T-helper 1 cell treated with Interleukin-12 subunit alpha and Interleukin-12 subunit beta and Interleukin-4 antibody, amounts not matched to agents 30 μg/mL and 1 μg/mL, for 36 hours (primary cell): ENCODE measurements around the gene LRRC23.
A peak's percentile ranks its signal among the peaks of the same experiment; 100 is the strongest.
"Not testable (repeated sequence)": the region's sequence is repeated elsewhere in the genome, so short reads cannot be mapped to it uniquely, and the experiment has no call there.

Source experiments
- H3K27ac Mint-ChIP-seq: one replicate; pipeline ENCODE4 v1.8.0; 2021; ENCODE audit warnings: mild to moderate bottlenecking, mixed read lengths
- H3K27me3 Mint-ChIP-seq: one replicate; pipeline ENCODE4 v1.8.0; 2021; ENCODE audit warnings: low read depth, mixed read lengths
- H3K36me3 Mint-ChIP-seq: one replicate; pipeline ENCODE4 v1.8.0; 2021; ENCODE audit warnings: low read depth, mixed read lengths
- H3K4me1 Mint-ChIP-seq: one replicate; pipeline ENCODE4 v1.8.0; 2021; ENCODE audit warnings: low read depth, mixed read lengths
- H3K4me3 Mint-ChIP-seq: one replicate; pipeline ENCODE4 v1.8.0; 2021; ENCODE audit warnings: mild to moderate bottlenecking, moderate library complexity, mixed read lengths
- H3K9me3 Mint-ChIP-seq: one replicate; pipeline ENCODE4 v1.8.0; 2021; ENCODE audit warnings: mixed read lengths

The LRRC23 gene, protein sequence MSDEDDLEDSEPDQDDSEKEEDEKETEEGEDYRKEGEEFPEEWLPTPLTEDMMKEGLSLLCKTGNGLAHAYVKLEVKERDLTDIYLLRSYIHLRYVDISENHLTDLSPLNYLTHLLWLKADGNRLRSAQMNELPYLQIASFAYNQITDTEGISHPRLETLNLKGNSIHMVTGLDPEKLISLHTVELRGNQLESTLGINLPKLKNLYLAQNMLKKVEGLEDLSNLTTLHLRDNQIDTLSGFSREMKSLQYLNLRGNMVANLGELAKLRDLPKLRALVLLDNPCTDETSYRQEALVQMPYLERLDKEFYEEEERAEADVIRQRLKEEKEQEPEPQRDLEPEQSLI

DNA sequence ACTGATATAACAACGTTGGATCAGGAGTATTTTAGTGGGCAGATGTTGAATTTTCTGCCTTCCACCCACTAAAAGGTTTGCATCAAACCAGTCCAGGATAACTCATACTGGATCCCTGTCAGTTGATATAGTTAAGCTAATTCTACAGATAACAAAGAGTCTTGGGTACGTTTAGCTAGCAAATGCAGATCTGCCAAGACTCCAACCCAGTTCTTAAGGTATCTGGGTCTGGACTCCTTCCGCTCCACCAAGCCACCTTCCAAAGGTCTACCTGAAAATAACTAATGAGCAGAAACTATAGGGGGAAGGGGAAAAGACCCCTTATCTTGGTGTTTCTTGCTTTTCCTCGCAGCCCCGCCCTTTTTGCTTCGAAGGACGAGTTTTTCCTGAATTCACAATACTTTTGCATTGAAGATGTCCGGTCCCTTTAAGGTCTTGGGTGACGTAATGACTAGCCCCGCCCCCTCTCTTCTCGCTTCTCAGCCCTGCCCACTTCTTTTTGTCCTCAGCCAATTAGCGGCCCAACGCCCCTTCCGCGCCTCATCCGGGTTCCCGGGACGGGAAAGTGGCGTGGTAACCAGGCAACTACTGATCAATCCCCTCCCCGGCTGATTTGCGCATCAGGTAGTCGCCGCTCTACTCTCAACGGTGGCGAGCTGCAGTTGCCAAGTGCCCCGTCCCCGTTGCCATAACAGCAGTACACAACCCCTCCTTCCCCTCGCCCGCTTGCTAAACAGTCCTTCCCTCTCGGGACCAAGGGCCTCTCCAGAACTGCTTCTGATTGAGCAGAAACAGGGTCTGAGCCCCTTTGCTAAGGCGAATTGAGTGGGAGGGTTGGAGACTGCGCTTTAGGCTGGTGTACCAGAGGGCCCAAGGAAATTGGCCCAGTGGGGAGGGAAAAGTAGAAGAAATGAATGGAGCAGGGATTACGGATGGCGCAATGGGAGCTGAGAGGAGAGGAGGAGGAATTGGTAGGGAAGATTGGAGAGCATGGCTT, at the start of gene LRRC23:
LRRC23 (plus strand) TSS at position 543 of the 997 bp plus-strand sequence. CDS start 812 bp downstream, outside the sequence.
- peaks cover 4% of the 10 kb centered on the region for H3K4me1 Mint-ChIP-seq
- no peak within 1 kb of the TSS for H3K4me3 Mint-ChIP-seq
- H3K27me3 Mint-ChIP-seq = no peaks in the 10 kb centered on the region

DNA sequence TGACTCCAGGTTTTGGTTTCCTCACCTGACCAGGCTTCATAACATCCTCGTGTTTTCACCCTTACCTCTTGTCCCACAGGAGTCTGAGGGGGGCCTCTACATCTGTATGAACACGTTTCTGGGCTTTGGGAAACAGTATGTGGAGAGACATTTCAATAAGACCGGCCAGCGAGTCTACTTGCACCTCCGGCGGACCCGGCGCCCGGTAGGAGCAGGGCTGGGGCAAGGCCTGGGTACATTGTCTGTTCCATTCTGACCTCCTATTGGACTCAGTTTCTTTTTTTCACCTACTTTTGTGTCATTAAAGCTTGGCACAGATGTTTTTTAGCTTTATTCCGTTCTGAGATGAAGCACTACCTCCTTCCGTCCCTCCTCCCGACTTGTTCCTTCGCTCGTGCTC, 49.3 kb upstream of the LRRC23 start:
- Mint-ChIP-seq H3K27me3 (no peaks in the 10 kb centered on the region), H3K27ac (no peak overlapping the region), H3K4me1 (peaks cover 23% of the 10 kb centered on the region), H3K4me3 (no peak overlapping the region), H3K36me3 (peaks cover 29% of the 10 kb centered on the region), H3K9me3 (no peaks in the 10 kb centered on the region)

More for the DNA sequence above, at the start of gene LRRC23:
- H3K9me3 Mint-ChIP-seq = no peaks in the 10 kb centered on the region
- peak within 1 kb of the TSS; percentile 8 for H3K27ac Mint-ChIP-seq
- H3K36me3 Mint-ChIP-seq = no peaks in the 10 kb centered on the region

DNA sequence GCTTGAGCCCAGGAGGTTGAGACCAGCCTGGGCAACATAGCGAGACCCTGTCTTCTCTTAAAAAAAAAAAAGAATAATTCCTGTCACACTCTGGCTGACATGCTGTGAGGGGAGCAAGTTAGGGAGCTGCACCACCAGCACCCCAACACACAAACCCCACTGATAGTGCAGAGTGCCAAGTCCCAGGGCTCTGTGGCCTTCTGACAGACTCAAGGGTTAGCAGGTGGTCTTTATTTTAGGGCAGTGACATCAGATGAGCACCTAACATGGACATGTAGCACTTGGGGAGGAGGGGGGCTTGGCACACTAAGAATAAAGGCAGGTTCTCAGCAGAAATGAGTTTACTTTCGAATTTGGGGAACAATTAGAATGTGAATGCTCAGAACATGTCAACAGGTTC, 45.8 kb upstream of the LRRC23 start:
- peaks cover 7% of the 10 kb centered on the region for H3K4me1 Mint-ChIP-seq
- no peak overlapping the region for H3K4me3 Mint-ChIP-seq
- peaks cover 42% of the 10 kb centered on the region for H3K36me3 Mint-ChIP-seq
- no peaks in the 10 kb centered on the region for H3K9me3 Mint-ChIP-seq
- H3K27ac Mint-ChIP-seq = no peak overlapping the region
- H3K27me3 Mint-ChIP-seq = no peaks in the 10 kb centered on the region

DNA sequence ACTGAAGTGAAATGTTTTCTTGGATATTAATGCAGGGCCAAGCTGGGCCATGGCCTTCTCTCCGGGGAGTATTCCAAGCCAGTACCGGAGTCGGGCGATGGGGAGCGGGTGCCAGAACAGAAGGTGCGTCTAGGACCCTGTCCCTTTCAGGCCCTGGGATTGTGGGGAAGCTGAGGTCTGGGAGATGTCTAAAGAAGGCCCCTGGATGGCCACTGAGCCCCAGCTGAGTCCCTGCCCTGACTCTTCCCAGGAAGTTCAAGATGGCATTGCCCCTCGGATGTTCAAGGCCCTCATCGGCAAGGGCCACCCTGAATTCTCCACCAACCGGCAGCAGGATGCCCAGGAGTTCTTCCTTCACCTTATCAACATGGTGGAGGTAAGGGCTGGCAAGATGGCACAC, 44.5 kb upstream of the LRRC23 start:
- Mint-ChIP-seq H3K27me3 (no peaks in the 10 kb centered on the region), H3K9me3 (no peaks in the 10 kb centered on the region), H3K4me3 (no peak overlapping the region), H3K4me1 (peaks cover 1% of the 10 kb centered on the region), H3K36me3 (peaks cover 46% of the 10 kb centered on the region), H3K27ac (no peak overlapping the region)

DNA sequence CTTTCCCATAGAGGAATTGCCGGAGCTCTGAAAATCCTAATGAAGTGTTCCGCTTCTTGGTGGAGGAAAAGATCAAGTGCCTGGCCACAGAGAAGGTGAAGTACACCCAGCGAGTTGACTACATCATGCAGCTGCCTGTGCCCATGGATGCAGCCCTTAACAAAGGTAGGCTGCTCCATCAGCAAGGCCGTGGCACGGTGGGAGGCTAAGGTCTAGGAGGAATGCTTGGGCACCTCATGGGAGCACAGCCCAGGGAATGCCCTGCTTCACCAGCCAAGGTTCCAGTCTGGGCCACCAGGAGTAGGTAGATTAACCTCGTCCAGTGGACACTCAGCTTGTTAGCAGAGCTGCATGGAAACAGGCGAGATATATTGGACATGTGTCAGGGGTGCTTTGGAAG, 43.7 kb upstream of the LRRC23 start:
- Mint-ChIP-seq H3K36me3 (peaks cover 48% of the 10 kb centered on the region), H3K4me3 (no peak overlapping the region), H3K27ac (no peak overlapping the region), H3K4me1 (no peaks in the 10 kb centered on the region), H3K27me3 (no peaks in the 10 kb centered on the region), H3K9me3 (no peaks in the 10 kb centered on the region)

DNA sequence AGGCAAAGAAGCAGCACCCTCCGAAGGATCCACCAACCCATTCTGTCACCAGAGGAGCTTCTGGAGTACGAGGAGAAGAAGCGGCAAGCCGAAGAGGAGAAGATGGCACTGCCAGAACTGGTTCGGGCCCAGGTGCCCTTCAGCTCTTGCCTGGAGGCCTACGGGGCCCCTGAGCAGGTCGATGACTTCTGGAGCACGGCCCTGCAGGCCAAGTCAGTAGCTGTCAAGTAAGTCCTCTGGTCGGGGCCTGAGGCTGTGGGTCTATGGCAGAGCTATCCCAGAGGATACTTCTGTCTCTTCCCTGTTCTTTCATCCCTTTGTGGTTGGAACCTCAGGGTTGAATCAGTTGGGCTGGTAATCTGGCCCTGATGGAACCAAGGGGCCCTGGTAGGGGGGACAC, 43.2 kb upstream of the LRRC23 start:
- peaks cover 48% of the 10 kb centered on the region for H3K36me3 Mint-ChIP-seq
- H3K27me3 Mint-ChIP-seq = no peaks in the 10 kb centered on the region
- no peaks in the 10 kb centered on the region for H3K9me3 Mint-ChIP-seq
- H3K27ac Mint-ChIP-seq = no peak overlapping the region
- no peak overlapping the region for H3K4me3 Mint-ChIP-seq
- peaks cover under 1% of the 10 kb centered on the region for H3K4me1 Mint-ChIP-seq

DNA sequence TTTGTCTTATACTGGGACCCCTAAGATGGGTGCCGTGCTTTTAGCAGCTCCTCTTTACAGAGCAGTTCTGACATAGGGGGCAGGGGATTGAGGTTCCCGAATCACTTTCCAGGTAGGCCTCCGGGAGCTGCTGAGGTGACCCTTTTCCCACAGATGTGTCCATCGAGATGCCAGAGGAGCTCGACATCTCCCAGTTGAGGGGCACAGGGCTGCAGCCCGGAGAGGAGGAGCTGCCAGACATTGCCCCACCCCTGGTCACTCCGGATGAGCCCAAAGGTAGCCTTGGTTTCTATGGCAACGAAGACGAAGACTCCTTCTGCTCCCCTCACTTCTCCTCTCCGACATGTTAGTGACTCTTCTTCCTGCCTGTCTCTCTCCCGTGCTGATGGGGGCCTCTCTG, 41.6 kb upstream of the LRRC23 start:
- Mint-ChIP-seq H3K9me3 (no peaks in the 10 kb centered on the region), H3K36me3 (peaks cover 42% of the 10 kb centered on the region), H3K27me3 (no peaks in the 10 kb centered on the region), H3K4me1 (peaks cover 3% of the 10 kb centered on the region), H3K27ac (no peak overlapping the region), H3K4me3 (no peak overlapping the region)

DNA sequence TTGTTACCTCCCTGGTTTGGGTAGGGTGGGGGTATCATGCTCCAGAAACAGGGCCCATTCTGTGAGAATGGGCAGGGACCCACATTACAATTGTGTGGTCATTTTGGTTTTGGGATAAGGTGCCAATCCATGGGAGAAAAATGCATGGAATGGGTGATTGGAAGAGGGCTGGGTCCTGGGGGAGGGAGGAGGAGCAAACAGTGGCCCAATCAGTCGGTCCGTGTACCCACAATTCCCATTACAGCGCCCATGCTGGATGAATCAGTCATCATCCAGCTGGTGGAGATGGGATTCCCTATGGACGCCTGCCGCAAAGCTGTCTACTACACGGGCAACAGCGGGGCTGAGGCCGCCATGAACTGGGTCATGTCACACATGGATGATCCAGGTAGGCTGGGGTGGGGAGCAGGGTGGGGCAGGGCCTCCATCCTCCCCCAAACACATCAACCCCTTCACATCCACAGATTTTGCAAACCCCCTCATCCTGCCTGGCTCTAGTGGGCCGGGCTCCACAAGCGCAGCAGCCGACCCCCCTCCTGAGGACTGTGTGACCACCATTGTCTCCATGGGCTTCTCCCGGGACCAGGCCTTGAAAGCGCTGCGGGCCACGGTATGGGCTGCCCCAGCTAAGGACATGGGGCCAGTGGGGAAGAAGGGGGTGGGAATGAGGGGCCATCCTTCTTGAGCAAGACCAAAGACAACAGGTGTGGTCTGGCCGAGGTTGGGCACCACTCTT, 40.9 kb upstream of the LRRC23 start:
- Mint-ChIP-seq H3K36me3 (peaks cover 47% of the 10 kb centered on the region), H3K9me3 (no peaks in the 10 kb centered on the region), H3K27me3 (no peaks in the 10 kb centered on the region), H3K4me3 (no peak overlapping the region), H3K4me1 (peaks cover 7% of the 10 kb centered on the region), H3K27ac (no peak overlapping the region)

DNA sequence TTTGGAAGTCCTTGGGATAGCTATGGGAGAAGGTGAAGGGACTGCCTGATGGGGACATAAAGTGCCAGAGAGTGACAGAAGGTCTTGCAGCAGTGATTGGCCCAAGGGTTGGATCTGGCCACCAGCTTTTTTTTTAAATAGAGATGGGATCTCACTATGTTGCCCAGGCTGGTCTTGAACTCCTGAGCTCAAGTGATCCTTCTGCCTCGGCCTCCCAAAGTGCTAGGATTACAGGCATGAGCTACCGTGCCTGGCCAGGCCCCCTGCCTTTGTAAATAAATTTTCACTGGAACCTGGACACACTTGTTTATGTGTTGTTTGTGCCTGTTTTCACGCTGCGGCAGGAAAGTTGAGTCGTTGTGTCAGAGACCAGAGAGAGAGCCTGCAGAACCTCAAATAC, 39.3 kb upstream of the LRRC23 start:
- H3K4me1 Mint-ChIP-seq = peaks cover 22% of the 10 kb centered on the region
- peaks cover 60% of the 10 kb centered on the region for H3K36me3 Mint-ChIP-seq
- peak overlapping the region; percentile 31 for H3K27ac Mint-ChIP-seq
- not testable (repeated sequence) for H3K9me3 Mint-ChIP-seq, H3K27me3 Mint-ChIP-seq
- H3K4me3 Mint-ChIP-seq = peak overlapping the region; percentile 38

DNA sequence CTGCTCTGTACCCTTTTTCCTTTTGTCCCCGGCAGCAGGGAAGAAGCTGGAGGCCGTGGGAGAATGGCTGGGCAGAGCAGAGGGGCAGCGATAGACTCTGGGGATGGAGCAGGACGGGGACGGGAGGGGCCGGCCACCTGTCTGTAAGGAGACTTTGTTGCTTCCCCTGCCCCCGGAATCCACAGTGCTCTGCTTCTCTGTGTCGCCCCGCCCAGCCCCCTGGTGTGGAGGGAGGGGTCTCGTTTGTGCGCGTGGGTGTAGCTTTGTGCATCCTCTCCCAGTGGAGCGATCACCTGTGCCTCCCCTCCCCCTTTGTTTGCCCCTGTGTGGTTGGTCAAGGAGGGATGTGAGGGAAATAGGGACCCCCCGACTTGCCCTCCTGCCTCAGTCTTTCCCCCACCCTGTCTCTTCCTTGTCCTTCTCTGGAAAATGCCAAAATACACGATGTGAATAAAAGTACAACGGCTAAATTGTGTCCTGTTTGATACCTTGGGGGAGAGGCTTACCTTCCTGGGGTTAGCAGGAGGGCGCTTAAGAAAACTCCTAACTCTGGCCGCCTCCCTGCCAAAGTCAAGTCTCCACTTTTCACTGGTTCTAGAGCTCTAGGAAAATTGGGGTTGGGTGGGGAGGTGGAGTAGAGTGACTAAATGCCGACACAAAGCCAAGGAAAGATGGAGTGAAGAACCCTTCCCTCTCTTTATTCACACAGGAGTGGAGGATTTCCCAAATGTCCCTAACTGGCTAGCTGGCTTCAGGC, 38.3 kb upstream of the LRRC23 start:
- Mint-ChIP-seq H3K36me3 (peaks cover 61% of the 10 kb centered on the region), H3K9me3 (no peaks in the 10 kb centered on the region), H3K4me1 (peaks cover 33% of the 10 kb centered on the region), H3K27ac (peak overlapping the region; percentile 5), H3K4me3 (no peak overlapping the region), H3K27me3 (no peaks in the 10 kb centered on the region)

DNA sequence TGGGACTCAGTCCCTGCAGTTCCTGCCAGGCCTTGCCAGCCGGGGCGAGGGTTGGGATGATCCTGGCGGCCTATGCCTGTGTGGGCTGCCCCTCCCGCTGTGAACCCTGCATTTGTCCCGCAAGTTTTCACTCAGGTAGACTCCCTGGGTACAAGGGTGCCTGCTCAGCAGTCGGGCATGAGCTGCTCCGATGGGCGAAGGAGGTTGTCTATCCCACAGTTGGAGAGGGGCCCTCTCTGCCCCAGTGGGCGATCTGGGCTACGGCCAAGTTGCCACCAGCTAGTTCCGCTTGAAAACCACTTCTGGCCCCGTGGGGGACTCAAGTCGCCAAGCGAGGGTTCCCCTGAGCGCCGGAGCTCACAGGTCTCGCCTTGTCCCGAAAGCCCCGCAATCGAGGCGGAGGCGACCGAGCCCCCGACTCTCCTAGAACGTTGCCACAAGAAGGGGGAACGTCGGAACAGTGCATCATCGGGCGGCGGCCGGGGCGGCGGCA, 37.7 kb upstream of the LRRC23 start:
- peaks cover 38% of the 10 kb centered on the region for H3K4me1 Mint-ChIP-seq
- no peaks in the 10 kb centered on the region for H3K9me3 Mint-ChIP-seq
- peaks cover 64% of the 10 kb centered on the region for H3K36me3 Mint-ChIP-seq
- H3K27me3 Mint-ChIP-seq = no peaks in the 10 kb centered on the region
- H3K27ac Mint-ChIP-seq = peak overlapping the region; percentile 89
- peak overlapping the region; percentile 94 for H3K4me3 Mint-ChIP-seq

DNA sequence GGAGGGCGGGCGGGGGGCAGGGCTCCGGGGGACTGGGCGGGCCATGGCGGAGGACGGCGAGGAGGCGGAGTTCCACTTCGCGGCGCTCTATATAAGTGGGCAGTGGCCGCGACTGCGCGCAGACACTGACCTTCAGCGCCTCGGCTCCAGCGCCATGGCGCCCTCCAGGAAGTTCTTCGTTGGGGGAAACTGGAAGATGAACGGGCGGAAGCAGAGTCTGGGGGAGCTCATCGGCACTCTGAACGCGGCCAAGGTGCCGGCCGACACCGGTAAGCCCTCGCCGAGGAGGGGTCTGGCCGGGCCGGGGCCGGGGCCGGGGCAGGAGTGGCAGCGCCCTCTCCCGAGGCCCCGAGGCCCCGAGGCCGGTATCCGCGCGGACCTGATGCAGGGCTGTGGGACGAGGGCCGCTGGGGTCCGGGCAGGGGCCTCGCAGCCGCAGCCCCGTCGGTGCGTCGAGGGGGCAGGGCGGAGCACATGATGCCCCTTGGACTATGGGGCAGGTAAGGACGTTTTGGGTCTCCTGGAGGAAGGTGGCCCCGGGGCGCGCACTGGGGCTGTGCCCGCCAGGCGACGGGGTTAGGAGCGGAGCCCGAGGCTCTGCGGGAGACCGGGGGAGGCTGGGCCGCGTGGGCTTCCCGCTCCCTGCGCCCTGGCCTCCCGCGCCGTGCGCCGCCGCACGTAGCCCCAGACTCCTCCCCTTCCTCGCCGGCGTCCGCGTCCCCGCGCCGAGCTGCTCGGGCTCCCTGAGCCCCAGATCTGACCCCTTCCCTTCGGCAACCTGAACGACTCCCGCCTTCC, 37.0 kb upstream of the LRRC23 start, which contains the start of gene TPI1:
TPI1 (plus strand) TSS at position 119 of the 798 bp plus-strand sequence; CDS start at position 155, 36 bp downstream.
- H3K36me3 Mint-ChIP-seq = peaks cover 64% of the 10 kb centered on the region
- peak within 1 kb of the TSS; percentile 89 for H3K27ac Mint-ChIP-seq
- peak within 1 kb of the TSS; percentile 94 for H3K4me3 Mint-ChIP-seq
- peaks cover 42% of the 10 kb centered on the region for H3K4me1 Mint-ChIP-seq
- H3K27me3 Mint-ChIP-seq = no peaks in the 10 kb centered on the region
- no peaks in the 10 kb centered on the region for H3K9me3 Mint-ChIP-seq
